ENCODE data around the gene DNAJC18. TPM values are rescaled to one million over a fixed set of nuclear protein-coding genes. Genes with fewer than 3 reads are reported as not detected.
"Not testable (repeated sequence)": the region's sequence is repeated elsewhere in the genome, so short reads cannot be mapped to it uniquely, and the experiment has no call there.

Gene DNAJC18
- total RNA-seq: 10 to 100 TPM in 1 of 3 donors, 1 to 10 TPM in 2; 4.2 to 10.3 (median 5.1) TPM
- long read RNA-seq, donor 1, full-length matches to known transcripts: 13 of 16 reads
- long read RNA-seq, donor 1, partial matches to known transcripts: 1 of 16 reads
- long read RNA-seq, donor 1, other reads (novel, unspliced or antisense): 2 of 16 reads
- long read RNA-seq, donor 2, full-length matches to known transcripts: 2 of 2 reads
- long read RNA-seq, donor 2, partial matches to known transcripts: 0 of 2 reads
- long read RNA-seq, donor 2, other reads (novel, unspliced or antisense): 0 of 2 reads

GRCh38 chr5:139439013-139439903, at the start of gene DNAJC18:
Gene DNAJC18, minus strand, starts transcription at chr5:139439525. Its CDS starts 80 bp downstream, at chr5:139439445.
- ATAC-seq: peak; percentile 97
- no peaks in the 10 kb centered on the region for H3K9me3 ChIP-seq
- intact Hi-C loops (cut with DNase I, micrococcal nuclease): no loop called here
- H3K4me3 ChIP-seq: peak within 1 kb of the TSS; percentile 59
- H3K36me3 ChIP-seq (ENCODE audit: low read depth): no peaks in the 10 kb centered on the region
- peaks cover 3% of the 10 kb centered on the region for H3K4me1 ChIP-seq (ENCODE audit: low read depth)
- TF ChIP-seq, protein P1, sequence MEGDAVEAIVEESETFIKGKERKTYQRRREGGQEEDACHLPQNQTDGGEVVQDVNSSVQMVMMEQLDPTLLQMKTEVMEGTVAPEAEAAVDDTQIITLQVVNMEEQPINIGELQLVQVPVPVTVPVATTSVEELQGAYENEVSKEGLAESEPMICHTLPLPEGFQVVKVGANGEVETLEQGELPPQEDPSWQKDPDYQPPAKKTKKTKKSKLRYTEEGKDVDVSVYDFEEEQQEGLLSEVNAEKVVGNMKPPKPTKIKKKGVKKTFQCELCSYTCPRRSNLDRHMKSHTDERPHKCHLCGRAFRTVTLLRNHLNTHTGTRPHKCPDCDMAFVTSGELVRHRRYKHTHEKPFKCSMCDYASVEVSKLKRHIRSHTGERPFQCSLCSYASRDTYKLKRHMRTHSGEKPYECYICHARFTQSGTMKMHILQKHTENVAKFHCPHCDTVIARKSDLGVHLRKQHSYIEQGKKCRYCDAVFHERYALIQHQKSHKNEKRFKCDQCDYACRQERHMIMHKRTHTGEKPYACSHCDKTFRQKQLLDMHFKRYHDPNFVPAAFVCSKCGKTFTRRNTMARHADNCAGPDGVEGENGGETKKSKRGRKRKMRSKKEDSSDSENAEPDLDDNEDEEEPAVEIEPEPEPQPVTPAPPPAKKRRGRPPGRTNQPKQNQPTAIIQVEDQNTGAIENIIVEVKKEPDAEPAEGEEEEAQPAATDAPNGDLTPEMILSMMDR (IDR thresholded peaks at IDR 0.05): no peak
- DNase-seq: peak; percentile 94 to 97 (median 95)

DNA sequence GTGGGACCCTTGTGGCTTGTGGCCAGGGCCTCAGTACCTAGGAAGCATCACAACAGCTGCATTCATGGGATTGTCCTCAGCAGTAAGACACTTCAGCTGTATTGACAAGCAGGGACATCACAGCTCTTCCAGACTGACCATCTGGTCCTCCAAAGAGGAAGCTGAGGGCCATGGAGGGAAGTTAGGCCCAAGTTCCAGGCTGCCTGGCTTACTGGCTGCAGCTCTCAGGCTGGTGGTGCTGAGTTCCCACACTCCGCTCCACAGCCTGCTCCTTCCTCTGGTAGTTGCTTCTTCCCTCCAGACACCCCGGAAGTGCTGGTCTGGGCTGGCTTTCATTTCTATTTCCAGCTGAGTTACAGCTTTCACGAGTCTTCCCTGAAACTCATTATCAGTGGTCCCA, 48.9 kb upstream of the DNAJC18 start:
- Histone ChIP-seq H3K4me3 (no peak overlapping the region), H3K4me1 (ENCODE audit: low read depth) (no peaks in the 10 kb centered on the region), H3K9me3 (no peaks in the 10 kb centered on the region), H3K36me3 (ENCODE audit: low read depth) (no peaks in the 10 kb centered on the region)
- intact Hi-C loops (cut with DNase I, micrococcal nuclease): no loop called here
- TF ChIP-seq, protein P1 (IDR thresholded peaks at IDR 0.05): no peak
- peak; percentile 51 for ATAC-seq
- DNase-seq: no peak

- H3K4me3 ChIP-seq: no peak overlapping the region
- TF ChIP-seq, protein P1 (IDR thresholded peaks at IDR 0.05): no peak
- peaks cover 15% of the 10 kb centered on the region for H3K4me1 ChIP-seq (ENCODE audit: low read depth)
- ATAC-seq (no peak), DNase-seq (no peak)
- H3K36me3 ChIP-seq (ENCODE audit: low read depth): no peaks in the 10 kb centered on the region
- intact Hi-C loops (cut with DNase I, micrococcal nuclease): no loop called here
- no peaks in the 10 kb centered on the region for H3K9me3 ChIP-seq
Observed at GRCh38 chr5:139486201-139486600, 46.9 kb upstream of the DNAJC18 start.

DNA sequence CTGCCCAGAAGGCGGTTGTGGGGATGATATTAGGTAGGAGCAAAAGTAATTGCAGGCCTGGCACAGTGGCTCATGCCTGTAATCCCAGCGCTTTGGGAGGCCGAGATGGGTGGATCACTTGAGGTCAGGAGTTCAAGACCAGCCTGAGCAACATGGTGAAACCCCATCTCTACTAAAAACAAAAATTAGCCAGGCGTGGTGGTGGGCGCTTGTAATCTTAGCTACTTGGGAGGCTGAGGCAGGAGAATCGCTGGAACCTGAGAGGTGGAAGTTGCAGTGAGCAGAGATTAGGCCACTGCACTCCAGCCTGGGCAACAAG, 43.5 kb upstream of the DNAJC18 start:
- peaks cover 15% of the 10 kb centered on the region for H3K4me1 ChIP-seq (ENCODE audit: low read depth)

GRCh38 chr5:139482050-139482889, 42.9 kb upstream of the DNAJC18 start, which contains the start of gene STING1:
Gene STING1, minus strand, starts transcription at chr5:139482758. Its CDS starts 1,054 bp downstream, at chr5:139481704.
- no peak within 1 kb of the TSS for H3K4me3 ChIP-seq
- peaks cover 15% of the 10 kb centered on the region for H3K4me1 ChIP-seq (ENCODE audit: low read depth)
- TF ChIP-seq, protein P1 (IDR thresholded peaks at IDR 0.05): no peak
- DNase-seq: peak; percentile 84 to 92 (median 86)
- H3K36me3 ChIP-seq (ENCODE audit: low read depth): no peaks in the 10 kb centered on the region
- no peaks in the 10 kb centered on the region for H3K9me3 ChIP-seq
- peak; percentile 84 for ATAC-seq
- intact Hi-C loops (cut with DNase I, micrococcal nuclease): no loop called here

More for the DNA sequence above, 43.5 kb upstream of the DNAJC18 start:
- intact Hi-C loops (cut with DNase I, micrococcal nuclease); H3K4me3 ChIP-seq; H3K36me3 ChIP-seq (ENCODE audit: low read depth); H3K9me3 ChIP-seq; ATAC-seq: not testable (repeated sequence)
- DNase-seq: peak; percentile 49 to 65 (median 60)
